ENCODE results near the gene KLRC4.

- TF ChIP-seq EZH2phosphoT487 (IDR thresholded peaks at IDR 0.05; ENCODE audit: borderline replicate concordance, low read length) (no peak), CTCF (conservative IDR thresholded peaks at IDR 0.05; ENCODE audit: low read depth, low read length) (no peak)
These were observed 47.3 kb upstream of the KLRC4 start for GRCh38 chr12:10456856-10457255.

All from PC-3 (cell line).